GM18873 (cell line): ENCODE results near the gene C4BPB.

Experiments used
- ATAC-seq: cut with Tn5 transposase; IDR thresholded peaks from one replicate; pipeline ENCODE4 v1.9.1; 2021; ENCODE audit warnings: mild to moderate bottlenecking, moderate library complexity, moderate number of reproducible peaks; ENCODE audit not compliant: unreplicated experiment, low FRiP score

C4BPB gene

DNA sequence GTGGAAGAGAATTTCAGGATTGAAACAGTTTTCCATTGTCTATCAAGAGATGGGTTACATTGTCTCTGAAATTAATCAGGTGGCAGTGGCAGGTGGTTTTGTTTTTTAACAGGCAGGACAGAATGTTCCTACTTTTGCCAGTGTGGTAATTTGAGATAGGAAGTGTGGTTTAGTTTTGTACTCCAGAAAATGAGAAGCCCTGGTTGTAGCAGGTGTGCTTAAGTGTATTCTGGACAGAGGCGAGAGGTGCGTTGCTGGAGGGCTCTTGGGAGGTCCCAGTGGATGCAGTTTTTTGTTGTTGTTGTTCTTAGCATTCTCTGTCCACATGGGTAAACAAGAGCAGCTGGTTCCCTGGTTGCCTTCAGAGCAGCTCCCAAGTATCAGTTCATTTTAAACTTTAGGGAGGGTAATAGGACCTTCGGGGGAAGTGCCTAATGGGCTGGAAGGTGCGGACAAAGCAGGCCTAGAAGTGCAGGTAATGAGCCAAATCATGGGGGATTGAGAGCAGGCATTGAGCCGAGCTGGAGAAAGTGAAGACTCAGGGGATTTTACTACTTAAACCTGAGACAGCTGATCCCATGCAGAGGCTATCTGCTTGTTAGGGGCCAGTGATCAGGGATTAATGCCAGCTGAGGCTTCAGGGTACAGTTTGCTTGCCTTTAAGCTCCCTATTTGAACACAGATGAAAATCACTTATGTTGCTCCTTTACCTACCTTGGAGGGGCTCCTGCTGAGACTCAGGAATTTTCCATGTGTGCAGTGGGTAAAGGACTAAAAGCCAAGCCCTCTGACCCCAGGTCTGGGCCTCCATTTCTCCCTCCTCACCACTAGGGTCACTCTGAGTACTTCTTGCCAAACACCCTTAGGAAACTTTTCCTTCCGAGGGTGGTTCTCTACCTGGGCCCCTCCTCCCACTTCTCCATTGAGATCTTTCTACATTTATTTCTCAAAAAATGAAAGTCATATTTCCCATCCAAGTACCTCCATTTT lies 29.5 kb upstream of the C4BPB start:
- no peak for ATAC-seq

DNA sequence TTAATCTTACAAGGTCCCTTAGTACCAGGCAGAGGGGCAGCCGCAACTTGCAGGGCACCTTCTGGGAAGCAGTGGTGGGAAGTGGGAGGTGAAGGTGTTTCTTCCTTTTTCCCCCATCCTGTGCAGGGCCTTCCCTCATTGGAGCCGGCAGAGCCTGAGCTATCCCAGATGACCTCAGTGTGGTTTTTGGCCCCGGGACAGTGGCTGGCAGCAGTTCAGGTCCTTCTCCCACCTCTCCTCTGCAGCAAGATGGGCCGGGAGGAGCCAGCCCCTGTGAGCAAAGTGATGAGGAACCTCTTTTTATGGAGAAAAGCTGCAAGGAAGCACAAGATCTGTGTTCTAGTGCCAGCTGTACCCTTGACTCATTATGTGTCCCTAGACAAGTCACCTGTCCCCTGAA lies 28.8 kb upstream of the C4BPB start:
- ATAC-seq = no peak

DNA sequence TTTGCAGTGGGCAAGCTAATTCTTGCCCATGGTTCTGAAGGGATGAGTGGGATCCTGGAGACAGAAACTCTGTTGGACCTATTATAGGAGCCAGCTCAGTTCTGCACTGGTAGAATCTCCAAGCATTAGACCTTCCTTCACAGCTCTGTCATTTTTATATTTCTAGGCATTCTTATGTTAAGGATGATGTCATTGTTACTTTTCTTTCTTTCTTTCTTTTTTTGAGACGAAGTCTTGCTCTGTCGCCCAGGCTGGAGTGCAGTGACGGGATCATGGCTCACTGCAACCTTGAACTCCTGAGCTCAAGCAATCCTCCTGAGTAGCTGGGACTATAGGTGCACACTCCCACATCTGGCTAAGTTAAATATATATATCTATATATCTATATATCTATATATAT lies 28.1 kb upstream of the C4BPB start:
- no peak for ATAC-seq

DNA sequence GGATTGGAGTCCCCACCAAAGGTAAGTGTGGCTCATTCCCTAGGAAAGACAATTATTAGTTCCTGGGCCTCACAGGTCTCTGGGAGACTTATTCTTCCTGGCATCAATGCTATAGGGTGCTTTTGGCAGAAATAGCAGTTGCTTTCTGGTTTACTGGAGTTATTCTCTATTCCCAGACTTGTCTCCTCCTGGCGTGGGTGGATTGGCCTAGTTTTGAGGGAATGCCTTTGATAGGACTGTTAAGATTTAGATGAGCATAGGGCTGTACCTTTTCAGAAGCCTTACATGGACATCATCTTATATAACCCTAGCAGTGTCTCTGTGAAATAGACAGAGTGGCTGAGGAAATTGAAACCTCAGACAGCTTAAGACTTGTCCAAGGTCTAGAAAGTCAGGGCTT lies 26.6 kb upstream of the C4BPB start:
- ATAC-seq = no peak

DNA sequence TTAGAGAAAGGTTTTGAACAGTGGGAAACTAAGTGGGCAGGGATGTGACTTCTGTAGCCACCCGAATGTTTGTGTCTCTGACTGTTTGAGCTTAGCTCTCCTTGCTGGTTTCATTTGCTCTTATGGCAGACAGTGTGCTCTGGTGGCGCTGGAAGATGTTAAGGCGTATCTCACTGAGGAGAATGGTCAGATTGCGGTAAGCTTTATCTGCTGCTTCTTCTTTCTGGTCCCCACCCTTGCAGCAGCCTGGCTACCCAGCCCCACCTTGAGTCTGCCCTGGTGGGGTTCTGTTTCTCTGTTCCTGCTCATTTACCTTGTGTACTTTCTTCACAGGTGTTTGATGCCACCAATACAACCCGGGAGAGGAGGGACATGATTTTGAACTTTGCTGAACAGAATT lies 25.6 kb upstream of the C4BPB start:
- ATAC-seq = no peak

DNA sequence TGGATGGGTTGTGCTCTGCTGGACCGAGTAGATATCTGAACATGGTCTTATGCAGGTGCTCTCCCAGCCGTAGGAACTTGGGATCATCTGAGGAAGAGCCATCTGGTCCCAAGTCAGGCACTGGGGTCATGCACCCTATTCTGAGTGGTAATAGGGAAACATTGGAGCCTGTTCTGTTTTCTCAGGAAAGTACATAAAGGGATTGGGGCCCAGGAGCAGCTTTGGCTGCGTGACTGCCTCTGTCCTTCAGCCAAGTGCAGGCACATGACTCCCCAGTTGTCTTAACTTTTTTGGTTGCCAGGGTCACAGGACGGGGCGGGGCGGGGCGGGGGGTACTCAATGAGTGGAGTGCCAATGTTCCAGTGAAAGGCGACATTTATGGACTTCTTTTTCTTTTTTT lies 24.1 kb upstream of the C4BPB start:
- no peak for ATAC-seq

DNA sequence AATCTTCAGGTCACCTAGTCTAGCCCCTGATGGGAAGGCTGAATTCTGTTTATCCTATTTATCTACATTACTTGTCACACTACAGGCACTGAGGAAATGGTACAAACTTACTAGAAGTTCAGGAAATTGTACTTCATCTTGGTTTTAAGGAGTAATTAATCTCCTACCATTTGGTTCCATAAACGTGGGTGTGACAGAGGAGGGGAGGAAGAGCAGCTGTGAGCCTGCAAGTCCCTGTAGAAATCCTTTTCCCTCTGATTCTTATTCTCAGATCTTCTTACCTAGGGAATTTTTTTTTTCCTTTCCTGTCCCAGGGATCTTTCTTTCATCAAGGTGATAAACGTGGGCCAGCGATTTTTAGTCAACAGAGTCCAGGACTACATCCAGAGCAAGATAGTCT lies 21.5 kb upstream of the C4BPB start:
- ATAC-seq = no peak

DNA sequence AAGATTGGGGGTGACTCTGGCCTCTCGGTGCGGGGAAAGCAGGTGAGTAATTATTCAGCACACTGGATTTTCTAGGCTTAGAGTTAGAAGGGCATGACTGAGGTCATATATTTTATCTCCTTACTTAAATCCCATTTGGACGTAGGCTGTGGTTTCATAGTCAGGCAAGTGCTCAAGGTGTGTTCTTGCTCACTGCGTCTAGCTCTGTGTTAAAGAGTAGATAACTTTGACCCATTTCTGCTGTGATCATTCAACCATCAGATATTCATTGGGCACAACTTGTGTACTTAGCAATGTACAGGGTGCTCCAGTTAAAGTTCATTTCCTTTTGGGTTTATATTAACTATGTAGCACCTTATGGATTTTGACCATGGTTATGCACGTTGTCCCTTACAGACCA lies 21.0 kb upstream of the C4BPB start:
- no peak for ATAC-seq

DNA sequence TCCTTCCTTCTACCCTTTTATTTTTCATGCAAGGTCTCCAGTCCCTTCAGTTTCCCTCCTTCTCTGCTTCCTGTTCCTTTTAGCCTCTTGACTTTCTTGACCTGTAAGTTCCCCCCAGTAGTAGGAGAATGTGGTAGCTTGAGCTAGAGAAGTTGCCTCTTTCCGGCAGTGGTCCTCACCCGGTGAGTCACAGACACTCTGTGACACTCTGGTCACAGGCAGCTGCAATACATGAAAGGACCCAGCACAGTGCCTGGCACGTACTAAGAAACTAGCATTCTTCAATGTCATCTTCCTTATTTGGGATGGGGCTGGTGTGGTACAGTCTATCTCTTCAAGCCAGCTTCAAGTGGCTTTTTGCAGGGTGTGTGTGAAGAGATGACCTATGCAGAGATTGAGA lies 19.6 kb upstream of the C4BPB start:
- no peak for ATAC-seq

DNA sequence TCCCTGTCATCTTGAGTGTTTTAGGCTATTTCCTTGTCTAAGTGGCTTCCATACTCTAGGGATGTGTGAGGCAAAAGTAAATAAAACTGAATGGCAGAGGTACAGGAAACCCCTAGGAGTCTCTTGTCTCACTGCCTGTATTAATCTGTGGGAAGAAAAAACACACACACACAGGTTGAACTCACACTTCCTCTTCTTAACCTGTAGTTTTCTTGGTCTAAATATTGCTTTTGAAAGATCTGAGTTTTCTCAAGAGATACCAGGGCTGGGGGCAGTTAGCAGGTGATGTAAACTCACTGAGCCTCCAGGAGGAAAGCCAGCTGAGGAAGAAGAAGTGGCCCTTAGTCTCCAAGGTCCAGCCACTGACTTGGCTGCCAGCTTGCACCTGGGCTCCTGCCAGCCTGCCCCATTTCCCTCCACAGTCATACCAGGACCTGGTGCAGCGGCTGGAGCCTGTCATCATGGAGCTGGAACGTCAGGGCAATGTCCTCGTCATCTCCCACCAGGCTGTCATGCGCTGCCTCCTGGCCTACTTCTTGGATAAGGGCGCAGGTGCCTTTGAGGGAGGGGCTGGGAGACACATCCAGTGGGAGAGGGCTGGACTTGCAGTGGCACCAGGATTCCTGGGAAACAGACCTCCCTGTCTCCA lies 18.7 kb upstream of the C4BPB start:
- no peak for ATAC-seq

DNA sequence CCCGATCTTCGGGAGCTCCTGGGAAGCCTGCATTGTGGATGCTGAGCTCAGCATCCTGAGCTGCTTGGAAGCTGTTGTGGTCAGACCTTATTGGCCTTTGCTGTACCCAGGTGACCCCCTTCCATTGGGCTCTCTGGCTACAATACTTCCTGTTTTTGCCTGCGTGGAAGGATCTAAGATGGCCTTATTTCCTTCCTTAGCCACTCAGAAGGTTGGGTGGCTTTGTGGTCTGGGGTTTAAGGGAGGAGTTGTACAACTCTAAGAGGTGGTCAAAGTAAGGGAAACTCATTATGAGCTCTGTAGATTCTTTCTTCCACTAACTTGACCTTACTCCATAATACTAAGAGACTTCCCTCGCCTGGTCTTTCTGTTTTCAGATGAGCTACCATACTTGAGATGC lies 17.8 kb upstream of the C4BPB start:
- ATAC-seq = no peak

DNA sequence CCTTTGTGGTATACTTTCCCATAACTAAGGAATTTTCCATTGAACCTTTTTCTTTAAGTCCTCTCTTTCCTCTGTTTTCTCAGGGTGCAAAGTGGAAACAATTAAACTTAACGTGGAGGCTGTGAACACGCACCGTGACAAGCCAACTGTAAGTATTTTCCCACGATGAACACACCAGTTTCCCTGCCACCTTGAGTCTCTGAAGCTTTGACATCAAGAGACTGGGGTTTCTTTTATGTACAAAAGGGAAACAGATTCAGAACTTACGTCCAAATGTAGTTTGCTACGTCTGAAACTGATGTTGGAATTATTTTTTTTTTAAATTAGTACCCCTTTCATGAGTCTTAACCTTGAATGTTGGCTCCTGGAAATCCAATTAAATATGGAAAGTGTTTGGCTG lies 17.2 kb upstream of the C4BPB start:
- no peak for ATAC-seq

DNA sequence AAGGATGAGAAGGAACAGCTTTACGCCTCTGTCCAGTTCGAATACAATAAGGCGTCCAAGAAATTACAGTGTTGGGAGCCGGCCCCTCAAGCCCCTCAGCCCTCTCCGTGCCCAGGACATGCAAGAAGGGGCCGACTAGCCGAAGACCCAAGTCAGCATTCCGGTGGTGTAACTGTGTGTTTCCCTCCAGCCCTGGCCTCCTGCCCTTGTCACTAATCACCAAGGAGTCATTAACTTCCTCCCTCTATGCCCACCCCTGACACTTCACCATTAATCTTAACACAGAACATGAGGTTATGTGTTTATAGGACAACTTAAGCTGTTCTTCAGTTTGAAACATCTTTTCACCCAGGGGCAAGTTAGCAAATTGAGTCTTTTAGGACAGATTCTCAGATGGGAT lies 16.4 kb upstream of the C4BPB start:
- ATAC-seq = no peak

DNA sequence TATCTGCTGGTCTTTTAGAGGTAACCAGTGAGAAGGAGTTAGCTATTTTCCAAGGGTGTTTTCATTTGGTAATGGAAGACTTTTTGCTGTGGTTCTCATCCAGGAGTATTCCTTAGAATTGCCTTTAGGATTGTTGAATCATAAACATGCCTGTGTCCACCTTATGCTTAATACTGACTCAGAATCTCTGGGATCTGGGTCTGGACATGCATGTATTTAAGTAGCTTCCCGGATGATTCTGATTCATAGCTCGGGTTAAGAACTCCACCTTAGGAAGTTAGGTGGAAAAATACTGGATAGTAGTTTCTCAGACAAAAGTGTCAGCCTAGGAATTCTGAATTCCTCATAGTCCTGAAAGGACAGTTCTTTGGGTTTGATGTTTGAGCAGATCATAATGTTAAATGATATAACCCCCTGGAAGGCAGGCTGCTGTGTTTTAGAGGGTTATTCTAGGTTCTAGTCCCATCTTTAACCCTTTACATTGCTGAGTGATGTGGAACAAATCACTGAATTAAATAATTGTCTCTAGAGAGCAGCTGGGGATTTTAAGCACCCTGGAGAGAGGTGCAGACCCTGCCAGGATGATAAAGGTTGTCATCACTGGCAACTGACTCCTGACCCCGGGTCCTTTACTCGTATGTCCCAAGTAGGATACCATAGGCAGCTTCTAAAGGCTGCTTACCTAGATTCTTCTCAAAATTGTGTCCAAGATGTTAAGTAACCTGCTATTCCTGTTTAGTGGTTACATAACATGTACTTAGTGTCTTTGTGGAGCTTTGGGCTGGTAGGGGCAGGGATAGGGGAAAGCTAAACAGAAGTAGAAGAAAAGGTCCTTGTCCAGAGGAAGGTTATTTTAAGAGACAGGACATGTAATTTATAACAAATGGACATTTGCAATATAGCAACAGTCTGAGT lies 14.5 kb upstream of the C4BPB start:
- ATAC-seq = no peak

DNA sequence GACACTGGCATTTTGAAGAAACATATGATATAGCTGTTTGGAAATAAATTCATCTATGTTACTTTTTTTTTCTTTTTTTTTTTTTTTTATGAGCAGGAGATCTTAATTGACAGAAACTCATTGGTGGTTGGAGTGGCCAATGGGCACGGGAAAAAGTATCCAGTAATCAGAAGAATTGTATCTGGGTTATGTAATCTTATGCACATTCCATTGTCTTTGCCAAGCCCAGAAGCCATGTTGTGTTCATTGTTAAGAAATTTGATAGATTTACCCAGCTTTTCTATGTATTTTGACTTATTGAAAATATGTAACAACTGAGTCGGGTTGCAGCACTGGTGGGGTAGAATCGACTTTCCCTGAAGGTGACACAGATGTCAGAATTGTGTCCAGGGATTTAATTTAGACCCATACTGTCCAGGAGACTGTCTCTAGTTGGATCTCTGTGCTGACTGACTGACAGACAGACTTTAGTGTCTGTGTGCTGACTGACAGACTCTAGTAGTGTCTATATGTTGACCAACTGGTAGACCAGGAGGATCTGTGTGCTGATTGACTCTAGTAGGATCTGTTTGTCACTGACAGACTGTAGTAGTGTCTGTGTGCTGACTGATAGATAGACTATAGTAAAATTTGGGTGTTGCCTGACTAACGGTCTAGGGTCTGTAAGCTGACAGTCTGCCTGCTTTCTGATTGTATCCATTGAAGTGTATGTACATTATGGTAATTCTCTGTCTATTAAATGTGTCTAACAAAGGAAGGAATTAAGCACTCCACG lies 12.3 kb upstream of the C4BPB start:
- no peak for ATAC-seq

DNA sequence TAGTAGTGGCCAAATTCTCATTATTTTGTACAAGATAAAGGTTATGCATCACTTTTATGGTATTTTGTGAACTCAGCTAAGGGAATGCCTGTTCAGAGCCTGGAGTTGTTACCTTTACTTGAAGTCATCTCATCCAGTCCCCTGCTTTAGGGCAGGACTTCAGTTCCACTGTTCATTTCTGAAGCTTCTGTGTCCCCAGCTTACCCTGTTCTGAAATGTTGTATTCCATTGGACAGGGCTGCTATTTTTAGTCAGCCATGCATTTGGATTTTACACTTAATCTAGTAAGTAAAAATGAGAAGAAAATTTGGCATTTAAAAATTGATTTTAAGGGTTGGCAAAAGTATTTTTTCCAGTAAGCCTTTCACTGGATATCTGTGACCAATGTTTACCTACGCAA lies 11.6 kb upstream of the C4BPB start:
- ATAC-seq = no peak

DNA sequence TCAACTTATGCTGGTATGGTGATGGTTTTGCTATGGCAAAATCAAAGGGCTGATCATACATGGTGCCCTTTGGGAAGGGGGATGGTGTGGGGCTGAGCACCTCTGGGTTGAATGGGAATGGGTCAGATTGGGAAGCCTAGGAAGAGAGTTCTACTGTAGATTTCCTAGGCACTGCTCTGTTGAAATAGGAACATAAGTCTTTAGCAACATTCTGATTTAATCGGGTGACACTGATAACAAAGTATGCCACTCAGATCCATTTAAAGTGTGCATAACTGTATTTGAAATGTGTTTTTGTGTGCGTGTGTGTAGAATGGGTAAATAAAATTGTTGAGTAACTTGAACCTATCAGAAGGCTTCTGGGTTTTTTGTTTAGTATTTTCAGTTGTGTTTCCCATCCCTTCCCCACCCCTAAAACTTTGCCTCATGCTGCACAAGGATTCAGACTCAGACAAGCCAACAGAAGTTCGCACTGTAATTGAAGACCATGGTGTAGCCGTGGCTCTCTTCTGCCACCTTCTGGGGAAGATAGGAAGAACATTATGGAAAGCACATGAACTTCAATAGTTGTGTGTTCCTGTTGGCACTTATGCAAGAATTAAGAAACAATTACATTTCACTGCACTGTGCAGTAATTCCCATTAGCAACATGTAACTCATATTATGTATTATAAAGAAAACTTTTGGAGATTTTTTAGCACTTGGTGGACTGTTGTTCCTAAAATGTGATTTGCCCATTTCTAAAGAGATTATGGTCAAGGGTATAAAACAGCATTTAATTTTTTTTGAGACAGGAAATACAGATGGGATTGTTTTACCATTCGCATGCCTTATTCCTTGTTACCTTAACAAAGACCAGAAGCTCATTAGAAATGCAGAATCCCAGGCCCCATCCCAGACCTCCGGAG lies 10.9 kb upstream of the C4BPB start:
- no peak for ATAC-seq

DNA sequence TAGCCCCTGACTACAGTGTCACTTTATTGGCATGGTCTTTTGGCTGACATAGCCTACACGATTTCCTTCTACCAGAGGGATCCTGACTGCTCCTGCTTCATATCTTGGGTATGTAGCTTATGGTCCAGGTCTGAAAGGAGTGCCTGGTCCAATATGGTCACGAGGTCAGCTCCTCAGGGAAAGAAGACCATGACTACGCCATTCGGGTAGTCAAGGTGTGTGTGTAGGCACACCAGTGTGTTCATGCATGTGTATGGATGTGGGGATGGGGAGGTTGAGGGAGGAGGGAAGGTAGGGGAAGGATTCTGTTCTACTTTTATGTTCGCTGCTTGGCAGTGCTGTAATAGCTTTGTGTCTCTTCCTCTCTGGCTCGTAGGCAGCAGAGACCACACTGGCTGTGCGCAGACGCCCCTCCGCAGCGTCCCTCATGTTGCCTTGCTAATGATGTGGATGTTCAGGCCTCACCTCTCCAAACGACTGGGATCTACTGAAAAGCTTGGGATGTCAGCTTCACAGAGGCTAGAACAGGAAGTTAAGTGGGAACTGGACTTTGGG lies 10.0 kb upstream of the C4BPB start:
- no peak for ATAC-seq

DNA sequence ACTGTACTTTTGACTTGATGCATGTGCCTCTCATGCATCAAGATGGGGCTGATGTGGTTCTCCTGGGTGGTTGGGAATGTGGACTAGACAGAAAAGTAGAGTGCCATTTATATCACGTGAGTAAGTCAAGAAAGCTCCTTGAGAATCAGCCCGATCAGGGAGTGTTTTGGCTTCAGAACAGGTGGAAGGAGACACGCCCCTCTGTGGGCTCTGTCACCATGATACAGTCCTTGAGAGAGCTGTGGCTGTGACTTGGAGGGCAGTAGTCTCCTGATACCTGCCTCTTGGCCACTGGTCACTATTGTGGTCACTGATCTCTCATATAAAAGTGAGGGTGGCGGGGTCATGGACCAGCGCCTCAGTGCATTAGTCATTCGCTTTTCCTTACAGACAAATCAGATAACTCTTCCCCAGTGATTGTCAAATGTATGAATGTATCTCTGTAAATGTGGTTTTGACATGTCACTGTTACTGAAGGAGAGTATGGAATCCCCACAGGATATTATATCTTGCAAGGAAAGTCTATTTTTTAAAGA lies 8.9 kb upstream of the C4BPB start:
- ATAC-seq = no peak
